Progenitor cell of endocrine pancreas (in vitro differentiated cells): Measurements from ENCODE around the gene UBE3D. TPM values are rescaled to one million over a fixed set of nuclear protein-coding genes. Genes with fewer than 3 reads are reported as not detected.
"Not testable (repeated sequence)": the region's sequence is repeated elsewhere in the genome, so short reads cannot be mapped to it uniquely, and the experiment has no call there.

ENCODE experiments used
- DNase-seq: peaks from one replicate; pipeline ENCODE4 v3.0.0; 2021; ENCODE audit warnings: low spot score; ENCODE audit not compliant: unreplicated experiment
- H3K27ac Mint-ChIP-seq: 2 replicates; pipeline ENCODE4 v1.8.0; 2021; ENCODE audit warnings: mild to moderate bottlenecking, moderate library complexity, mixed read lengths
- H3K27me3 Mint-ChIP-seq: 2 replicates; pipeline ENCODE4 v1.8.0; 2021; ENCODE audit warnings: mixed read lengths
- H3K36me3 Mint-ChIP-seq: 2 replicates; pipeline ENCODE4 v1.8.0; 2022; ENCODE audit warnings: mixed read lengths; ENCODE audit not compliant: insufficient read depth
- H3K4me1 Mint-ChIP-seq: 2 replicates; pipeline ENCODE4 v1.8.0; 2021; ENCODE audit warnings: low read depth, mixed read lengths
- H3K4me3 Mint-ChIP-seq: 2 replicates; pipeline ENCODE4 v1.8.0; 2021; ENCODE audit warnings: low read depth, mild to moderate bottlenecking, moderate library complexity, mixed read lengths
- H3K9me3 Mint-ChIP-seq: 2 replicates; pipeline ENCODE4 v1.8.0; 2021; ENCODE audit warnings: low read depth, mixed read lengths
- total RNA-seq: library from RNA; stranded (reverse); gene quantifications from 2 replicates; pipeline ENCODE4 v1.2.1, GENCODE V29; 2021
- TF ChIP-seq, protein P1 (sequence below): fragments of 200-600 bp; sonication (generic); IDR thresholded peaks from one replicate; pipeline ENCODE4 v1.5.0; 2021; ENCODE audit warnings: antibody characterized with exemption, mild to moderate bottlenecking; ENCODE audit not compliant: unreplicated experiment

UBE3D gene
- total RNA-seq, 1 donor from 2014 or later: 15.5 TPM

- H3K27me3 Mint-ChIP-seq: no peaks in the 10 kb centered on the region
- H3K4me3 Mint-ChIP-seq: no peak overlapping the region
- peaks cover 1% of the 10 kb centered on the region for H3K36me3 Mint-ChIP-seq
- no peaks in the 10 kb centered on the region for H3K4me1 Mint-ChIP-seq
- peaks cover 5% of the 10 kb centered on the region for H3K9me3 Mint-ChIP-seq
- no peak for DNase-seq
- TF ChIP-seq, protein P1, sequence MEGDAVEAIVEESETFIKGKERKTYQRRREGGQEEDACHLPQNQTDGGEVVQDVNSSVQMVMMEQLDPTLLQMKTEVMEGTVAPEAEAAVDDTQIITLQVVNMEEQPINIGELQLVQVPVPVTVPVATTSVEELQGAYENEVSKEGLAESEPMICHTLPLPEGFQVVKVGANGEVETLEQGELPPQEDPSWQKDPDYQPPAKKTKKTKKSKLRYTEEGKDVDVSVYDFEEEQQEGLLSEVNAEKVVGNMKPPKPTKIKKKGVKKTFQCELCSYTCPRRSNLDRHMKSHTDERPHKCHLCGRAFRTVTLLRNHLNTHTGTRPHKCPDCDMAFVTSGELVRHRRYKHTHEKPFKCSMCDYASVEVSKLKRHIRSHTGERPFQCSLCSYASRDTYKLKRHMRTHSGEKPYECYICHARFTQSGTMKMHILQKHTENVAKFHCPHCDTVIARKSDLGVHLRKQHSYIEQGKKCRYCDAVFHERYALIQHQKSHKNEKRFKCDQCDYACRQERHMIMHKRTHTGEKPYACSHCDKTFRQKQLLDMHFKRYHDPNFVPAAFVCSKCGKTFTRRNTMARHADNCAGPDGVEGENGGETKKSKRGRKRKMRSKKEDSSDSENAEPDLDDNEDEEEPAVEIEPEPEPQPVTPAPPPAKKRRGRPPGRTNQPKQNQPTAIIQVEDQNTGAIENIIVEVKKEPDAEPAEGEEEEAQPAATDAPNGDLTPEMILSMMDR: no peak
- no peak overlapping the region for H3K27ac Mint-ChIP-seq
These were observed 204.5 kb downstream of the UBE3D start for GRCh38 chr6:82861121-82861520.

GRCh38 chr6:82856077-82856476 lies 209.6 kb downstream of the UBE3D start:
- not testable (repeated sequence) for H3K4me1 Mint-ChIP-seq, H3K36me3 Mint-ChIP-seq, H3K27ac Mint-ChIP-seq, H3K27me3 Mint-ChIP-seq, H3K4me3 Mint-ChIP-seq, DNase-seq
- peaks cover 18% of the 10 kb centered on the region for H3K9me3 Mint-ChIP-seq

DNA sequence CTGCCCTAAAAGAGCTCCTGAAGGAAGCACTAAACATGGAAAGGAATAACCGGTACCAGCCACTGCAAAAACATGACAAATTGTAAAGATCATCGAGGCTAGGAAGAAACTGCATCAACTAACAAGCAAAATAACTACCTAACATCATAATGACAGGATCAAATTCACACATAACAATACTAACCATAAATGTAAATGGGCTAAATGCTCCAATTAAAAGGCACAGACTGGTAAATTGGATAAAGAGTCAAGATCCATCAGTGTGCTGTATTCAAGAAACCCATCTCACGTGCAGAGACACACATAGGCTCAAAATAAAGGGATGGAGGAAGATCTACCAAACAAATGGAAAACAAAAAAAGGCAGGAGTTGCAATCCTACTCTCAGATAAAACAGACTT lies 212.7 kb downstream of the UBE3D start:
- H3K36me3 Mint-ChIP-seq, H3K27me3 Mint-ChIP-seq, H3K4me1 Mint-ChIP-seq, H3K4me3 Mint-ChIP-seq, DNase-seq, H3K27ac Mint-ChIP-seq: not testable (repeated sequence)
- peaks cover 30% of the 10 kb centered on the region for H3K9me3 Mint-ChIP-seq

DNA sequence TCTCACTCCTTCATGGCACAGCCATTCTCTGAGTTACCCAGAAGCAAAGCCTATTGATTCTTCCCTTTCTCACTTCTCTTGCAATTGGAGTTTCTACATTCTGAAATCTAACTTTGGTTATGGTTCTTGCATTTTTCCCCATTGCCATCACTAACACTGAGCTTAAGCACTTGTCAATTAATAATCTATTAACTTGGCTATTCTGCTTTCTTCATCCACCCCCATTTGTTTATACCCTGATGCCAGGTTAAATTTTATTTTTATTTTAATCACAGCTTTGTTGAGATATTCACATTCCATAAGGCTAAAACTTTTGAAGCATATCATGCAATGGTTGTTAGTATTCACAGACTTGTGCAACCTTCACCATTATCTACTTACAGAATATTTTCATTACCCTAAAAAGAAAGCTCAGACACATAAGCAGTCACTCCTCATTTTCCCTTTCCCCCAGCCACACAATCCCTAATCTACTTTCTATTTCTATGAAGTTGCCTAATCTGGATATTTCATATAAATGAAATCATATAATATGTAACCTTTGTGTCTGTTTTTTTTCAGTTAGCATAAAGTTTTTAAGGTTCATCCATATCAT lies 222.3 kb downstream of the UBE3D start:
- no peaks in the 10 kb centered on the region for H3K9me3 Mint-ChIP-seq
- H3K27ac Mint-ChIP-seq: no peak overlapping the region
- H3K36me3 Mint-ChIP-seq: no peaks in the 10 kb centered on the region
- TF ChIP-seq, protein P1: no peak
- H3K4me1 Mint-ChIP-seq: no peaks in the 10 kb centered on the region
- no peak for DNase-seq
- H3K4me3 Mint-ChIP-seq: no peak overlapping the region
- no peaks in the 10 kb centered on the region for H3K27me3 Mint-ChIP-seq

DNA sequence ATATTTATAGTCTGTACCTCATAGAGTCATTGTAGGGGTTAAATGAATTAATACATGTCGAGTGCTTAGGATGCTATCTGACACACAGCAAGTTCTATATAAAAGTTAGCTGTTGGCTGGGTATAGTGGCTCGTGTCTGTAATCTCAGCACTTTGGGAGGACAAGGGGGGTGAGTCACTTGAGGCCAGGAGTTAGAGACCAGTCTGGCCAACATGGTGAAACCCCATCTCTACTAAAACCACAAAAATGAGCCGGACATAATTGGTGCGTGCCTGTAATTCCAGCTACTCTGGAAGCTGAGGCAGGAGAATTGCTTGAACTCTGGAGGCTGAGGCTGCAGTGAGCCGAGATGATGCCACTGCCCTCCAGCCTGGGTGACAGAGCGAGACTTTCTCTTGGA lies 222.9 kb downstream of the UBE3D start:
- H3K4me1 Mint-ChIP-seq: no peaks in the 10 kb centered on the region
- no peak overlapping the region for H3K27ac Mint-ChIP-seq

More for the DNA sequence above, 222.9 kb downstream of the UBE3D start:
- no peaks in the 10 kb centered on the region for H3K9me3 Mint-ChIP-seq
- no peak for DNase-seq
- H3K27me3 Mint-ChIP-seq: no peaks in the 10 kb centered on the region
- H3K36me3 Mint-ChIP-seq: no peaks in the 10 kb centered on the region
- TF ChIP-seq, protein P1: no peak
- no peak overlapping the region for H3K4me3 Mint-ChIP-seq

Other genes starting within 250 kb of the UBE3D start
- gene DOP1A, start 1.8 kb upstream of the UBE3D start, total RNA-seq: 47.1 and 48.1 TPM in 2 replicates
- 62.3 and 64.4 TPM in 2 replicates for gene PGM3, start 127.4 kb upstream of the UBE3D start, total RNA-seq
- 7.1 and 7.6 TPM in 2 replicates for gene RWDD2A, start 127.5 kb upstream of the UBE3D start, total RNA-seq